Activated T-cell treated with anti-CD3 and anti-CD28 coated beads for 1 hour (primary cell): Measurements from ENCODE around the gene LMBRD1.
"Not testable (repeated sequence)": the region's sequence is repeated elsewhere in the genome, so short reads cannot be mapped to it uniquely, and the experiment has no call there.

Experiments used
- DNase-seq: peaks from one replicate; pipeline ENCODE4 v3.0.0-alpha.2; 2020; ENCODE audit warnings: low read depth

The LMBRD1 gene

GRCh38 chr6:69732640-69733039 lies 64.2 kb downstream of the LMBRD1 start:
- no peak for DNase-seq

DNA sequence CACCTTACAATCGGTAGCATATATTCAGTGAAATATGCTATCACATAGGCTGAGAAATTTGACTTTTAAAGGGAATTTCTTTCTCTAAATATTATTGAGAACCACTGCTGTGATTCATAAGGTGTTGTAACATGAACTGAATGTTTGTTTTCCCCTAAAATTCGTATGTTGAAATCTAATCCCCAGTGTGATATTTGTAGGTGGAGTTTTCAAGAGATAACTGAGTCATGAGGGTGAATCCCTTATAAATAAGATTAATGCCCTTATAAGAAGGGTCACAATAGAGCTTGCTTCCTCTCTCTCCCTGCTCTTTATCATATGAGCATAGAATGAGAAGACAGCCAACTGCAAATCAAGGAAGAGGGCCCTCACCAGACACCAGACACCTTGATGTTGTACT lies 64.8 kb downstream of the LMBRD1 start:
- no peak for DNase-seq

DNA sequence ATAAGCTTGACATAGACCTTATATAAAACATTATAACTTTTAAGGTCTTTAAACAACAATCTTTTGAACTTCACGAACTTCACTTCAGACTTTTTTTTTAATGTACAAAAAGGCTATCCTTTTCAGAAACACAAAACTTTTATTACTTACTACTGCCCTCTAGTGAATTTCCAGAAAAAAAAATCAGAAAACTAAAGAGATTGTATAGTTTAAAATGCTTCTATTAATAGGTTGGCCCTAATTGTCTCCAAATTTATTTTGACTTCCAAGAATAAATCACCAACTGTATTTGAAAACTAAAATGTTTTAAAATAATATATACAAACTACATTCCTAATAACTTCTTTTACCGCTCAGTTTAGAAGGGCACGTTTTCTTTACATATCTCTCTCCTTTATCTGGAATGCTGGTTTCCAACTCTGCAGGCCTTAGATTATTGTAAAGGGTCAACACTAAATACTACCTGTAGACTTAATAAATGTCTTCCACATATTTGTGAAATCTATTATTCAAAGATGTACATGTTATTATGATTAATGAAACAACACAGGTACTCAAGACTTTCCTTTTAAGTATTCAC lies 66.8 kb downstream of the LMBRD1 start:
- no peak for DNase-seq

DNA sequence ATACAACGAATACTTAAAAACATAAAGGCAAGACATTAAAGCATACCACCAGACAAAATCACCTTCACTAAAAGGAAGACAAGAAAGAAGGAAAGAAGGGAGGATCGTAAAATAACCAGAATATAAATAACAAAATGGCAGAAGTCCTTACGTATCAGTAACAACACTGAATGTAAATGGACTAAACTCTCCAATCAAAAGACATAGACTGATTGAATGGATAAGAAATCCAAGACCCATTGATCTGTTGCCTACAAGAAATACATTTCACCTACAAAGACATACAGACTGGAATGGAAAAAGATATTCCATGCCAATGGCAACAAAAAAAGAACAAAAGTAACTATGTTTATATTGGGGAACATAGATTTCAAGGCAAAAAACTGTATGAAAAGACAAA lies 74.1 kb downstream of the LMBRD1 start:
- DNase-seq, result no peak

- no peak for DNase-seq
Observed at GRCh38 chr6:69719602-69720193, 77.1 kb downstream of the LMBRD1 start.

GRCh38 chr6:69706724-69707123 lies 90.1 kb downstream of the LMBRD1 start:
- no peak for DNase-seq

- no peak for DNase-seq
Observed at GRCh38 chr6:69705954-69706353, 90.9 kb downstream of the LMBRD1 start.

DNA sequence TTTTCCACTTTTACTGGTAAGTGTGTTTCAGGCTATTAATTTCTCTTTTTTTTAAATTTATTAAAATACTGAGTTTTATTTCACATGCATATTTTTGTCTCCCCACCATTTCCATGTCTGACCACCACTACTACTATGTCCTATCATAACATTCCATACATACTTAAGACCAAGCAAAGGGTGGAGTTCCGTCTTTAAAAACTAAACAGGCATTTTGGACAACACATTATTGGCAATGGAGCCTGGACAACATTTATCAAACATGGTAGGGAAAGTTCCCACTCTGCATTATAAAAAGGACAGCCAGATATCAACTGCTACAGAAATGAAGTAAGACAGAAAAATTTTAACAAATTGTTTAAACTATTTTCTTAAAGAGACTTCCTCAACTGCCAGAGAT lies 91.9 kb downstream of the LMBRD1 start:
- no peak for DNase-seq

DNA sequence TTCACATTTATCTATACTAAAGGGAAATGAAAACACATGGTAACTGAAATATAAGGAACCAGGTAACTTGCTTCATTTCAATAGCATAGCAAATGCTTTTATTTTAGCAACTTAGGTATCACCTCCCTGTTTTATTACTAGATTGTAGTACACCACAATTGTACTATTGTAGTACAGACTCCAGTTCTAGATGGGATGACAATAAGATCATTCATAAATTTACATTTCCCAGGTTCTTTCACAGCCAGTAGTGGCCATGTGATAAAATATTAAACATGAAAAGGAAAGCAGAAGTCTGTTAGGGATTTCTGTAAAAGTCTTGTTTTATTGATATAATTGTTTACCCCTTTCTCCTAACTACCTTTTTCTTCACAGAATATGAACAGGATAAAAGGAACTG lies 97.2 kb downstream of the LMBRD1 start:
- no peak for DNase-seq

- DNase-seq, result no peak
Observed at GRCh38 chr6:69696273-69696672, 100.5 kb downstream of the LMBRD1 start.

DNA sequence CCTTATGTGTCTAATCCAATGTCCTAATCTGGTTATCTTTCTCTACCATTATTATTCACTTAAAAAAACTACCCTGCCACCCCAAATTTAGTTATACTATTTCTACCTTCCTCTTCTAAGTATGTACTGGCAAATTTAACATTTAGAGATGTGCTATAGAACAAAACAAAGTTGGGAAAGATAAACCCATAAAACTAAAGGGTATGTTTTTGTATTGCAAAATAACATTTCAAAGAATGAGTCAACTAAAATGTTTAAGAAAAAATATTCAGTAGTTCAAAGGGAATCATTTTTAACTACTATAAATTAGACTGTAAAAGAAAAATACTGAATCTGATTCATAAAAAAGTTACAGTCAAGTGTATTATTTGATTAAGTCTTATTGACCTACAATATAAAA lies 103.0 kb downstream of the LMBRD1 start:
- DNase-seq, result no peak

- no peak for DNase-seq
Observed at GRCh38 chr6:69690986-69691385, 105.8 kb downstream of the LMBRD1 start.

GRCh38 chr6:69680302-69680701 lies 116.5 kb downstream of the LMBRD1 start:
- no peak for DNase-seq

DNA sequence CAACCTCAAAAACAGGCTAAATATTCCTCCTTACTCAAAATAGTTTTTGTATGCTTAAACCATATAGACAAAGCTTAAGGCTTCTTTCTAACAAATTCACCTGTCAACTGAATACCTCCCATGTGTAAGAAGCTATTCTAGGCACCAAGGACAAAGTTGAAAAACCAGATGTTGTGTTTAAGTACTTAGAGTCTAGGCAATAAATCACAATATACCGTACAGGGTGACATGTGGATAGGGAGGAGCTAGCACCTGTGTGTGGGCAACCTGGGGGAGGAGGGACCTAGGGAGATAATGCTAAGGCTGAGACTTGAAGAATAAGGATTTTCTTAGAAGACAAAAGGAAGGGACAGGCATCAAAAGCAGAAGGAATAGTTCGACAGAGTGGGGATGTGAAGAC lies 123.5 kb downstream of the LMBRD1 start:
- no peak for DNase-seq

DNA sequence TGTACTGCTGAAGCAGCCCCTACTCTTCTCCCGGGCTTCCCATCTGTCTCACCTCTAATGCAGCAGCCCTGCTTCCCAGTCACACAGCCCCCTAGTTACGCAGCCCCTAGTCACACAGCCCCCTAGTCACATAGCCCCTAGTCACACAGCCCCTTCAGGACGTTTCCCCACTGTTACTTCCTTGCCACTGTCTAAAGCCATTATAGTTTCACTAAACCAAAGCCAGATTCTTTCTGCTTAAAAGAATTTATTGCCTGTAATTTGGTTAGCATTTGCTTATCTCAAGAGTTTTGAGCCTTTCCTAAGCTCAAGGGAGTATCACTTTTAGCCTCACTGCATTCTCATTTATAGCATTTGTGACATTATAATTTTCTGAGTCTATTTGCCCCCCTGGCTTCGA lies 127.9 kb downstream of the LMBRD1 start:
- DNase-seq, result no peak

- DNase-seq, result not testable (repeated sequence)
Observed at GRCh38 chr6:69666779-69667178, 130.0 kb downstream of the LMBRD1 start.

DNA sequence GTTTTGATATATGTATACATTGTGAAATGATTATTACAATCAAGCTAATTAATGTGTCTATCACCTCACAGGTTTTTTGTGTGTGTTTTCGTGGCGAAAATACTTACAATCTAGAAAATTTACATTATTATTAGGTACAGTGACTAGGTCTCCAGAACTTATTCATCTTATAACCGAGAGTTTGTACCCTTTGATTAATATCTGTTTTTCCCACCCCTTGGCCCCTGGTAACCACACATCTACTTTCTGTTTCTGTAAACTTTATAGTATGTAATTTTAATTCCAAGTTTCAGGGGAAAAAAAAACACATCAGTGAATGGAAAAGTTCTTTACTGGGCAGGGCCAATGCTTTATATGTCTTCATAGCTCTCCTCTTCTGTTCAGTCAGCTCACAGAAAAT lies 131.4 kb downstream of the LMBRD1 start:
- no peak for DNase-seq

- no peak for DNase-seq
Observed at GRCh38 chr6:69664551-69664950, 132.3 kb downstream of the LMBRD1 start.

- DNase-seq, result no peak
Observed at GRCh38 chr6:69663215-69663614, 133.6 kb downstream of the LMBRD1 start.

GRCh38 chr6:69650703-69651102 lies 146.1 kb downstream of the LMBRD1 start:
- DNase-seq, result no peak

- no peak for DNase-seq
Observed at GRCh38 chr6:69647726-69648125, 149.1 kb downstream of the LMBRD1 start.

DNA sequence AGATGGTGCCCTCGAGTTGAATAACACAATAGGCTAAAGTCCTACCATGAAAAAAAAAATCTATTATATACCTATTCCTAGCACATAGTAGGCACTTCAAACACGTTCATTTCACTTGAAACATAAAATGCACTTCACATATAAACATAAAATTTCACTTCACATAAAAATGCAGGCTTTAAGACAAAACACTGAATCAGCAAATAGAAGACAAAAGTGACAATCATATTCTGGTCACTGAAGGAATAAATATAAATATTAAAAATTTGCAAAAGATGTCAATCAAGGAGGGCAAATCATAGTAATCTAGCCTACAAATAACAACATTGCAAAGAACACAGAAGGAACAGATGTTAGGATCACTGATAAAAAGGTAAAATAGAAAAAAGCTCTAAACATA lies 153.1 kb downstream of the LMBRD1 start:
- no peak for DNase-seq

DNA sequence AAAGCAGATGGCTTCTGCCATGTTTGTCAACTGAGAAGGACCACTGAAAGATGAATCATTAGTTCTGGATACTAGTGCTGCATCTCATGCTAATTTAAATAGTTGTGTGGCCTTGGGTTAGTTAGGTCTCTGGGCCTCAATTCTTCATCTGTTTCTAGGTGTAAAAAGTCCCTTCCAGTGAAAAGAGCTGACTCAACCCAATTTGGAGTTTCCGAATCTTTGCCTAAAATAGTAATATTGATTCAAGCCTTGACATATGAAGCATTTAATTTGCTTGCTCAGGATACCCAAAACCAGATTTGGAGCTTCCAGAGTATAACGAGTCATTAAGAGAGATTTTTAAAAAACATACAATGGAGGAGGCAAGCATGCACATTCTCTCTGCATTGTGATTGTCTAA lies 163.9 kb downstream of the LMBRD1 start:
- no peak for DNase-seq

GRCh38 chr6:69631552-69632346 lies 165.1 kb downstream of the LMBRD1 start:
- no peak for DNase-seq
